ENCODE results near the gene NDUFV1. TPM values are rescaled to one million over a fixed set of nuclear protein-coding genes. Genes with fewer than 3 reads are reported as not detected.
"Not testable (repeated sequence)": the region's sequence is repeated elsewhere in the genome, so short reads cannot be mapped to it uniquely, and the experiment has no call there.

NDUFV1 gene
- total RNA-seq, 1 experiment from 2014 or later = 242 TPM

DNA sequence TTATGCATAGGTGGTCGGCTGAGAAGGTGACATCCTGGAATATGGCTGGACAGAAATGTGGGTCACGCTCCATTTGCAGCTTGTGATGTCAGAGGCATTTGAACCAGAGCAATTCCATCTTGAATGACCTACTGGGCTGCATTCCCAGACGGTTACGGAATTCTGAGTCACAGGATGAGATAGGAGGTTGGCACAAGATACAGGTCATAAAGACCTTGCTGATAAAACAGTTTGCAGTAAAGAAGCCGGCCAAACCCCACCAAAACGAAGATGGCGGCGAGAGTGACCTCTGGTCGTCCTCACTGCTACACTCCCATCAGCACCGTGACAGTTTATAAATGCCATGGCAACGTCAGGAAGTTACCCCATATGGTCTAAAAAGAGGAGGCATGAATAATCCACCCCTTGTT, 43.0 kb upstream of the NDUFV1 start:
- BruUV-seq (replicated peaks); H3K27ac ChIP-seq (ENCODE audit: low read depth, low read length); H3K27me3 ChIP-seq (ENCODE audit: insufficient read depth, low read length); H3K9me3 ChIP-seq (ENCODE audit: control insufficient read depth in 1 of 2, insufficient read depth in 1 of 2, low read depth in 1 of 2, low read length in 2 of 2); H3K79me2 ChIP-seq (ENCODE audit: insufficient read depth, low read length); H4K20me1 ChIP-seq (ENCODE audit: insufficient read depth); H3K9me2 ChIP-seq (ENCODE audit: insufficient read depth); intact Hi-C loops (cut with micrococcal nuclease); POLR2A ChIA-PET; H3K36me3 ChIP-seq (ENCODE audit: control insufficient read depth in 1 of 2, insufficient read depth in 2 of 2, low read length in 2 of 2): not testable (repeated sequence)
- peak overlapping the region; percentile 84 for H2AFZ ChIP-seq (ENCODE audit: low read depth, low read length, poor library complexity, severe bottlenecking)
- TF ChIP-seq SIN3A (IDR thresholded peaks at IDR 0.05; ENCODE audit: low read depth) (peak; percentile 52; the same call in 1 of the 2 replicates), POLR2AphosphoS5 (IDR thresholded peaks at IDR 0.05; ENCODE audit: low read depth, low read length) (peak; percentile 36; the same call in 1 of the 2 replicates), FOSL1 (IDR thresholded peaks at IDR 0.05; ENCODE audit: low read depth) (peak; percentile 83), SRF (IDR thresholded peaks at IDR 0.05; ENCODE audit: low read depth) (peak; percentile 71; the same call in 1 of the 2 replicates), YY1 (IDR thresholded peaks at IDR 0.05; ENCODE audit: extremely low read depth, insufficient replicate concordance, low read depth, low read length) (peak; percentile 77), TCF7L2 (IDR thresholded peaks at IDR 0.05; ENCODE audit: borderline replicate concordance, extremely low read depth, insufficient read depth, insufficient read length) (peak; percentile 60), JUND (IDR thresholded peaks at IDR 0.05) (peak; percentile 75), CBX3 (IDR thresholded peaks at IDR 0.05; ENCODE audit: low read depth) (0 out of 2 replicates have a peak, but pooled peaks have one; percentile 42), CEBPB (IDR thresholded peaks at IDR 0.05; ENCODE audit: low read depth) (peak; percentile 78), SP1 (IDR thresholded peaks at IDR 0.05; ENCODE audit: low read depth) (peak; percentile 71)
- TF ChIP-seq, protein P1, sequence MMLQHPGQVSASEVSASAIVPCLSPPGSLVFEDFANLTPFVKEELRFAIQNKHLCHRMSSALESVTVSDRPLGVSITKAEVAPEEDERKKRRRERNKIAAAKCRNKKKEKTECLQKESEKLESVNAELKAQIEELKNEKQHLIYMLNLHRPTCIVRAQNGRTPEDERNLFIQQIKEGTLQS (IDR thresholded peaks at IDR 0.05) = peak; percentile 55; the same call in 1 of the 2 replicates
- 0 out of 4 replicates have a peak overlapping the region, but pooled peaks of 1 of the 2 experiments have one; percentile 1 for H3K4me3 ChIP-seq (replicated peaks in 1 of 2; ENCODE audit: low read depth in 1 of 2, low read length in 2 of 2)
- H3K4me2 ChIP-seq (ENCODE audit: low read length) = peak overlapping the region; percentile 60
- peaks cover 16 to 31% of the 10 kb centered on the region in 2 experiments for H3K4me1 ChIP-seq (ENCODE audit: control insufficient read depth in 1 of 2, insufficient read depth in 2 of 2, low read length in 2 of 2)
- ATAC-seq (peak; percentile 84), DNase-seq (ENCODE audit: low read depth, low spot score) (peak; percentile 76)
- ChIA-PET RAD21 (ENCODE audit: low non-redundant PET in 1 of 2, low total read pairs in 2 of 2, uncharacterized antibody in 2 of 2, unreplicated experiment in 2 of 2) (interaction anchor here in 1 of 2 experiments (1.1 kb wide), 1 partner anchor 9 kb away, joined by 4 read pairs; no protein-coding TSS in a partner anchor), CTCF (interaction anchor here (0.6 to 3.2 kb wide), 2 partner anchors 8 to 9 kb away, joined by 3 to 16 read pairs; no protein-coding TSS in a partner anchor)
- H3K9ac ChIP-seq (ENCODE audit: low read length) = 0 out of 2 replicates have a peak overlapping the region, but pooled peaks have one; percentile 5

All from HCT116 (cell line).